Inferior parietal cortex (tissue), 1 donor: ENCODE data around the gene ATP8B1.

Experiments
- DNase-seq: peaks from one replicate; pipeline ENCODE4 v3.0.0-alpha.2; 2016; ENCODE audit errors: extremely low spot score

Gene ATP8B1

DNA sequence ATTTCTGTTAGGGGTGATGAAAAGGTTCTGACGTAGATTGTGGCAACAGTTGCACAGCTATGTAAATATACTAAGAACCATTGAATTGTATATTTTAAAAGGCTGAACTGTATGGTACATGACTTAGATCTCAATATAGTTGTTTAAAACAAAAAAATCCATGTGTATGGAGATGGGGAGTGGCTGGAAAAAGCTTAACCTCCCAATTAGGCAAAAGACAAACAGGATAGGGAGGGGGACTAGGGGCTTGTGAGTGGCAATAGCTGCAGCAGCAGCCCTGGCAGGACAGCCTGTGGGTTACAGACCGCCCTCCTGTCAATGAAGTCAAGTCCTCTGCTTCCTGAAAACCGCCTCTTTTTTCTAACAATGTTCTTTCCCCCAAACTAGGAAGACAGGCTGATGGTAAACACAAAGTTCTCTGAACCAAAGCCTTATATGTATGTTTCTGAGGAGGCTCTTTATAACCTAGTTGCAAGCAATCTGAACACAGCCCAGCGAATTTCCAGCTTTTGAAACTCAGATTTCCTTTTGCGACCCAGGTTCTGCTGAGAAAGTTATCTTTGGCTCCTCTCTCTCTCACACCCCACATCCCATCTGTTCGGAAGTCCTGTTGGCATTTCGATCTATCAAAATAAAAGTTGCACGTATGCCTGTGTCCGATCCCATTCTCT lies 10.3 kb downstream of the ATP8B1 start:
- DNase-seq, result no peak

DNA sequence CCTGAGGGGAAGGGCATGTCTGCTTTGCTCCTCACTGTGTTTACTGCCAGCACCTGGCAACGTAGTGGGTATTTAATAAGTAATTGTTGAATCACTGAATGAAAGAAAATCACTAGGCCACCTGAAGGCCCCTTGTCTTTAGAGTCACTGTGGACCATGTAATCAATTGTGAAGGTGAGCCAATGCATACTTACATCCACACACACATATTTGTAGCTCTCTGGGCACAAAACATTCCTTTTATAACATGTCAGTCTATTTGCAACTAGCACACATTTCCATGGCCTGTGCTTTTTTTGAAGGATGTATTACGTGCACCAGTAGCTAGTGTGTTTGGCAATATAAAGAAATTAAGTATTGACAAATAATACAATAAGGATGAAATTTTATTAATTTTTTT lies 11.2 kb downstream of the ATP8B1 start:
- DNase-seq, result no peak

- no peak for DNase-seq
These were observed 11.9 kb downstream of the ATP8B1 start for GRCh38 chr18:57791192-57791591.

DNA sequence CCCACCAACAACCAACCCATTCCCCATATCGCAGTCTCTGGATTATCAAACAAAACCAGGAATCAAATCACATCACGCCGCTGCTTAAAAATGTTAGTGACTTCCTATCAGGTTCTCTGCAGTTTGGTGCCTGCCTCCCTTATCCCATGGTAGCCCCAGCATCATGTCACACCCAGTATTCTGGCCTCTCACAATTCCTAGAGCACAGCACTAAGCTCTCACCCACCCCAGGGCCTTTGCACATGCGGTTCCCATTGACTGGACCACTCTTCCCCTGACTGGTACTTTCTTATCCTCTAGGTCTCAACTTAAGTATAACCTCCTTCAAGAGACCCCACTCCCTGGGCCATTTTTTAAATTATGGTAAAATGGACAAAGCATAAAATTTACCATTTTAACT lies 12.8 kb downstream of the ATP8B1 start:
- no peak for DNase-seq

GRCh38 chr18:57789759-57790158 lies 13.4 kb downstream of the ATP8B1 start:
- DNase-seq, result no peak

GRCh38 chr18:57789090-57789489 lies 14.0 kb downstream of the ATP8B1 start:
- DNase-seq, result no peak

GRCh38 chr18:57787068-57787685 lies 15.9 kb downstream of the ATP8B1 start:
- no peak for DNase-seq

GRCh38 chr18:57785751-57786437 lies 17.2 kb downstream of the ATP8B1 start:
- DNase-seq, result no peak

GRCh38 chr18:57784801-57785114 lies 18.4 kb downstream of the ATP8B1 start:
- DNase-seq, result no peak

DNA sequence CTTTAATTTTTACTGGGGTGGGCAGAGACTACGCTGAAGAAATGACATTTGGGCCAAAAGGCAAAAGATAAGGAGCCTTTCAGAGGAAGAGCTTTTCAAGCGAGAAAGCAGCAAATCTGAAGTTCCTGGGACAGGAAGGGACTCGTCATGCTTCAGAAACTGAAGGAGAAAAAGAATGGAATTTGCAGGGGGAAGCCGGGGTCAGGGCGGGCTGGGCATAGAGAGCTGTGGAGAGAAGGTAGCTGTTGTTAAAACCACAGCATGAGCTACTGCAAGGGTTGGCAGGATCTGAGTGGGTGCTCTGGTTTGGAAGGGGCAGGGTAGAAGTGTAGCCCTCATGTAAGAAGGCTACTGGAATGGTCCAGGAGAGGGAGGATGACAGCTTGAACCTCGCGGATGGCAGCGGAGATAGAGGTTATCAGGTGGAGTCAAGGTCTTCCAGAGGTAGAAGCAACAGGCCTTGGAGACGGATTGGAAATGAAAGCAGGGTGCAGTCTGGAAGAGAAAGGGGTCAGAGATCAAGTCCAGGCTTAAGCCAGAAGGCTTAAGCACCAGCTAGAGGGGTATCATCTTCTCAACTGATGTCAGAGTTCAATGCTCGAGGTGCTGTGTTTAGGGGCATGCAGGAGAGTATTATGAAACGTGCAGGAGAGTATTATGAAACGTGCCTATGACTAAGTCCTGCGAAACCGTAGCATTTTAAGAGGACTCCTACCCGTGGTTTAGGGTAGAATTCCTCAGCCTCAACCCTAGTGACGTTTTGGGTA lies 18.9 kb downstream of the ATP8B1 start:
- DNase-seq, result no peak

DNA sequence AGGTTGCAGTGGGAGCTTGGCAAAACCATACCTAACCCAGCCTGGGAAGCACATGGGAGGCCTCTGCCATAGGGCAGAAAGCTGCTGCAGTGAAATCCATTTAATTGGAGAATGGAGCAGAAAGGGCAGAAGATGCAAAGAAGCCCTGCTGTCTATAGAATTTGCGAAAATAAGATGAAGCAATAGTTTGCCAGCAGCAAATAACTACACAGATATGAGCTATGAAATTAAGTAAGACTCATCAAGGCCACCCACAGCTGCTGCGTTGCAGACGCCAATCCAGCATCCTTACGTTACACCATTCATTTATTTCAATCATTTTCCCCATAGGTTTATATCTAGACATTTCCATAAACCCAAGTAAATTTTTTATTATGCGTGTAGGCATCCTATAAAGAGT lies 21.1 kb downstream of the ATP8B1 start:
- no peak for DNase-seq

- DNase-seq, result no peak
These were observed 22.3 kb downstream of the ATP8B1 start for GRCh38 chr18:57780706-57781347.

GRCh38 chr18:57780318-57780705 lies 22.8 kb downstream of the ATP8B1 start:
- DNase-seq, result no peak

DNA sequence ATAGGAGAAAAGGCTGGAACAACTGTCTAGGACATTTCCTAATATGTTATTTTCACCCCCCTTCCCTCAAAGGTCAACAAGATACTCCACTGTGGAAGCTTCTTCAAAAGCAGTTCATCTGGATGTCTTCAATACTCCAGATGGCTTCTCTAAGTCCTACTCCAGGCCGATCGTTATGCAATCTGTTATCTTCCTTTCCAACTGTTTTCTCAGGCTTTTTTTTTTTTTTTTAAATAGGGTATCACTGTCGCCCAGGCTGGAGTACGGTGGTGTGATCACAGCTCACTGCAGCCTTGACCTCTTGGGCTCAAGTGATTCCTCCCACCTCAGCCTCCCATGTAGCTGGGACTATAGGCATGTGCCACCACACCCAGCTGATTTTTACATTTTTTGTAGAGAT lies 26.3 kb downstream of the ATP8B1 start:
- no peak for DNase-seq

GRCh38 chr18:57776354-57776753 lies 26.8 kb downstream of the ATP8B1 start:
- DNase-seq, result no peak

DNA sequence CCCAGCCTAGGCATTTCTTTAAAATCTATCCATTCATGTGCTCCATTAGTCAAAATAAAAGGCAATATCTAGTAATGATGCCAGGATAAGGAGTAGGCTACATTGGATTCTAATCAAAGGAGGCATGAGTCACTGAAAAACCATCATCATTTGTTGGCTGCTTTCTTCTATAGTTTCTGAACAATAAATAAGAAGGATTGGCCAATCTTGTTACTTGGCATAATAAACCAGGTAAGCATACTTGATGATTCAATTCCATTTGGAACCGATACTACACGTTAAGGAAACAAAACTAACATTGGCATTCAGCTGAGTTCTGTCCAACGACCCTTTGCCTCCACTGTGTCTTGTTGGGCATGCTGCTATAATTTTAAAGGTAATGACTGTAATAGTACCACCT lies 27.2 kb downstream of the ATP8B1 start:
- DNase-seq, result no peak

DNA sequence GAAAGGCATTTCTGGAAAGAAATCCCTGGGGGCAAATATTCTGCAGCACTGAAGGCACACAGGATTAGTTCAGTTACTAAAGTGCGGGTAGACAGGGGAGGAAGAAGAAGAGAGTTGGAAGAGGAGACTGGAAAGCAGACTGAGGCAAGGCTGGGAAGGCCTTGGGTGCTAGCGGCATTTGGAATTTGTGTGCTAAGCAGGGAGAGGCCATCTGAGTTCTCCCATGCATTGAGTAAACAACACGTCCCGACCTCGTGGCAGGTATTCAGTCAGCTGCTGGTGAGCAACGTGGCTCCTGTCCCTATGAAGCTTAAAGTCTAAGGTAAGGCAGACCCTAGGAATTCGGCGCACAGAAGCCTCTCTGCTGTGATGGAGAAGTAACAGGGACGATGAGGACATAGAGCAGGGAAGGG lies 30.7 kb downstream of the ATP8B1 start:
- no peak for DNase-seq

DNA sequence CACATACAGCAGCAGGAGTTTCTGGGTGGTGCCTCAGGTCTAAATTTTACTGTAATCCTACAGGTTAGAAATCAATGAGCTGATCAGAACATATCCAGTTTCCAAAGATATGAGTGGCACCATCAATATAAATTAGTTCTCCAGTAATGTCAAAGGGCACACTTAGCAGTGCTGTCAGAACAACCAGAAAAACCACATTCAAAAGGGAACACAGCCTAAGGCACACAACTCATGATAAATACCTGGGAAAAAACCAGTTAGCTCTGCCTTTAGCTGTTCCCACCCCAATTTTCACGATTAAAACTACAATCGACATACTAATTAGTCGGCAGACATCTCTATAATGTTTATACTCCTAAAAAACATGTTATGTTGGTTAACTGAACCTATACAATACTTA lies 31.5 kb downstream of the ATP8B1 start:
- DNase-seq, result no peak

DNA sequence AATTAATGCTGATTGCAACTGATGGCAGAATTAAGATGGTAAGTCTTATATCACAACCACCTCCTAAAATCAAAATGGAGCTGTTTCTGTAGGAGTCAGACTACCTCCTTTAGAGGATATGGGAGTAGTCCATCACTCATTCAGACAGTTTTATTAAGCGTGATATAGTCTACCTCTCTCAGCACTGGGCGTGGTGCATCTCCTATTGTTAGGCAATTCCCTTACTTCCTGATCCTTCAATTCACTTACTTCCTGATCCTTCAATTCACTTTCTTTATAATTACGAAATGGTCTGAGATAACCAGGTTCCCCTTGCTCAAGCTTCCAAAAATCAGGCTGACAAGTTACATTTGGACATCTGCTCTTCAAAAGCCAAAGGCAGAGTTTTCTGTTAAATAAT lies 31.9 kb downstream of the ATP8B1 start:
- no peak for DNase-seq

GRCh38 chr18:57768537-57769326 lies 34.4 kb downstream of the ATP8B1 start:
- DNase-seq, result no peak
